Measurements from ENCODE around the gene PRR12. TPM values are rescaled to one million over a fixed set of nuclear protein-coding genes. Genes with fewer than 3 reads are reported as not detected.
A peak's percentile ranks its signal among the peaks of the same experiment; 100 is the strongest.

PRR12 gene
- total and polyA plus RNA-seq, 9 donors = 2.8 to 44.1 (median 30.1) TPM

DNA sequence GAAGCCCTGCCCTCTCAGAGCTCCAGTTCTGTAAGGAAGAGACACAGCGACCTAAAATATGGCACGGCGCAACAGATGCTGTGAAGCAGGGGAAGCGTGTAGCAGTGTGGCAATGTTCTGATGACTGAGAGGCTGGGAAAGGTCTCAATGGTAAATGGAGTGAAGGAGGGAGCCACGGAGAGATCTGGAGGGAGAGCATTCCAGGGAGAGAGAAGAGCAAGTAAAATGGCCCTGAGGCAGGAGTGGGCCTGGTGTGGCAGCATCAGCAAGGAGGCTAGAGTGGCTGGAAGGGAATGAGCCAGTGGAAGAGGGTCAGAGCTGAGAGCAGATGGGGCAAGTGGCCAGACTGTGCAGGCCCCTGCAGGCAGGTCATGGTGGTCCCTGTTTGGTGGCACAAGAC, 46.8 kb upstream of the PRR12 start:
- intact Hi-C loops (cut with DNase I) = loop anchor here in 1 of 4 donors (5.0 kb wide), 1 partner anchor 37 kb away; no protein-coding TSS in a partner anchor
- WGBS, 3 donors = 82 to 88% (median 86%) methylated on average over 5 of the region's 5 CpGs

DNA sequence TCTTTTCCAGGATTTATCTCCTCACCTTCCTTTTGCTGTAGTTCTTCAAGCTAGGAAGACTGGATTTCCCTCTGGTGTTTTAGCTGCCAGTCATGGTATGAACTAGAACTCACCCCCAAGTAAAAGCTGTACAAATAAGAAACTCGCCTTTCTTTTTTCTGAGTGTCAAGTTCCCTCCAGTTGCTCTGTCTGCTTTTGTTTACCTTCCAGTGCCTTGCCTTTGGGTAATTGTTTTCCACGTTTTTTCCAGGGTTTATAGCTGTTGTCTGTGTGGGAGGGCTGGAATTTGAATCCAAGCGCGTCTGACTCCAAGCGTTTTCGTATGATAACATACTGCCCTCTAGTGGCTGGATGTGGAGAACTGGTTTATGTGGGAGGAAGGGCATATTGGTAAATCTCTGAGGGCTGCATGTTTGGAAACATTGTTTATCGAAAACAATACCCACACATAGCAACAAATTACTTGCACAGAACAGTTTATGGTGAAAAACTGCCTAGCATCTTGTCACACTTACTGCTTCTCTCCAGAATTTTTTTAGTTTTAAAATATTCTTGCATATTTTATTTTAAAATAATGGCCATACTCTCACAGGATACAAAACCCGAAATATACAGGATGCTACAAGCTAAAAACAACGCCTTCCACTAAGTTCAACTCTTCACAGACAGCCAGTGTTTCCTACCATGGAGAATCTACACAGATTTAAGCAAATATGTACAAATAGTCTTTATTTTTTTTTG, 44.0 kb upstream of the PRR12 start:
- H3K27me3 ChIP-seq = no peaks in the 10 kb centered on the region
- WGBS, 3 donors = 2 to 6% (median 4%) methylated on average over 9 of the region's 9 CpGs
- peak in 4 of 5 donors; percentile 65 to 85 (median 74) for DNase-seq
- TF ChIP-seq, protein P1, sequence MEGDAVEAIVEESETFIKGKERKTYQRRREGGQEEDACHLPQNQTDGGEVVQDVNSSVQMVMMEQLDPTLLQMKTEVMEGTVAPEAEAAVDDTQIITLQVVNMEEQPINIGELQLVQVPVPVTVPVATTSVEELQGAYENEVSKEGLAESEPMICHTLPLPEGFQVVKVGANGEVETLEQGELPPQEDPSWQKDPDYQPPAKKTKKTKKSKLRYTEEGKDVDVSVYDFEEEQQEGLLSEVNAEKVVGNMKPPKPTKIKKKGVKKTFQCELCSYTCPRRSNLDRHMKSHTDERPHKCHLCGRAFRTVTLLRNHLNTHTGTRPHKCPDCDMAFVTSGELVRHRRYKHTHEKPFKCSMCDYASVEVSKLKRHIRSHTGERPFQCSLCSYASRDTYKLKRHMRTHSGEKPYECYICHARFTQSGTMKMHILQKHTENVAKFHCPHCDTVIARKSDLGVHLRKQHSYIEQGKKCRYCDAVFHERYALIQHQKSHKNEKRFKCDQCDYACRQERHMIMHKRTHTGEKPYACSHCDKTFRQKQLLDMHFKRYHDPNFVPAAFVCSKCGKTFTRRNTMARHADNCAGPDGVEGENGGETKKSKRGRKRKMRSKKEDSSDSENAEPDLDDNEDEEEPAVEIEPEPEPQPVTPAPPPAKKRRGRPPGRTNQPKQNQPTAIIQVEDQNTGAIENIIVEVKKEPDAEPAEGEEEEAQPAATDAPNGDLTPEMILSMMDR (IDR thresholded peaks at IDR 0.05) = peak; percentile 60 to 96 (median 90)
- TF ChIP-seq EP300 (IDR thresholded peaks at IDR 0.05) (no peak), POLR2A (IDR thresholded peaks at IDR 0.05) (no peak)
- H3K36me3 ChIP-seq = no peaks in the 10 kb centered on the region
- no peak overlapping the region for H3K4me3 ChIP-seq
- H3K4me1 ChIP-seq (ENCODE audit: insufficient read depth) = no peaks in the 10 kb centered on the region
- no peak overlapping the region for H3K27ac ChIP-seq
- intact Hi-C loops (cut with DNase I) = loop anchor here in 1 of 4 donors (2.0 kb wide), 1 partner anchor 42 kb away; no protein-coding TSS in a partner anchor
- no peaks in the 10 kb centered on the region for H3K9me3 ChIP-seq

More for the DNA sequence above, 46.8 kb upstream of the PRR12 start:
- no peaks in the 10 kb centered on the region for H3K9me3 ChIP-seq
- TF ChIP-seq, protein P1 (IDR thresholded peaks at IDR 0.05) = no peak
- TF ChIP-seq POLR2A (IDR thresholded peaks at IDR 0.05) (no peak), EP300 (IDR thresholded peaks at IDR 0.05) (no peak)
- no peaks in the 10 kb centered on the region for H3K27me3 ChIP-seq
- no peak for DNase-seq
- no peak overlapping the region for H3K27ac ChIP-seq
- no peaks in the 10 kb centered on the region for H3K4me1 ChIP-seq (ENCODE audit: insufficient read depth)
- no peaks in the 10 kb centered on the region for H3K36me3 ChIP-seq
- no peak overlapping the region for H3K4me3 ChIP-seq

DNA sequence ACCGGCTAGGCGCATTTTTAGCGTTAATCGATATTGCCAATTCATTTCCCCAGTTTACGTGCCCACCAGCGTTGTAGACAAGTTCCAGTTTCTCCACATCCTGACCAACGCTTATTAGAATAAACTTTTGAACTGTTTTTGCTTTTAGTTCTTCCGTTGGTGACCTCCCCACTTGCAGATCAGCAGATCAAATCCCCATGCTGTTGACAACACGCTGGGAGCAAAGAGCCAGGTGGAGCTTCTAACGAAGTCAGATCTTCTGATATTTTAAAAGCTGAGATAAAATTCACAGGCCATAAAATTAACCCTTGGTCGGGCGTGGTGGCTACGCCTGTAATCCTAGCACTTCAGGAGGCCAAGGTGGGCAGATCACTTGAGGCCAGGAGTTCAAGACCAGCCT, 41.9 kb upstream of the PRR12 start:
- no peaks in the 10 kb centered on the region for H3K4me1 ChIP-seq (ENCODE audit: insufficient read depth)
- no peaks in the 10 kb centered on the region for H3K36me3 ChIP-seq
- no peak for TF ChIP-seq EP300 (IDR thresholded peaks at IDR 0.05)
- TF ChIP-seq, protein P1 (IDR thresholded peaks at IDR 0.05) = no peak
- TF ChIP-seq POLR2A (IDR thresholded peaks at IDR 0.05) = no peak
- WGBS, 3 donors = 81 to 83% (median 82%) methylated on average over 13 of the region's 13 CpGs
- DNase-seq = no peak
- H3K27ac ChIP-seq = no peak overlapping the region
- no peaks in the 10 kb centered on the region for H3K9me3 ChIP-seq
- H3K27me3 ChIP-seq = no peaks in the 10 kb centered on the region
- no peak overlapping the region for H3K4me3 ChIP-seq
- intact Hi-C loops (cut with DNase I) = no loop called here

DNA sequence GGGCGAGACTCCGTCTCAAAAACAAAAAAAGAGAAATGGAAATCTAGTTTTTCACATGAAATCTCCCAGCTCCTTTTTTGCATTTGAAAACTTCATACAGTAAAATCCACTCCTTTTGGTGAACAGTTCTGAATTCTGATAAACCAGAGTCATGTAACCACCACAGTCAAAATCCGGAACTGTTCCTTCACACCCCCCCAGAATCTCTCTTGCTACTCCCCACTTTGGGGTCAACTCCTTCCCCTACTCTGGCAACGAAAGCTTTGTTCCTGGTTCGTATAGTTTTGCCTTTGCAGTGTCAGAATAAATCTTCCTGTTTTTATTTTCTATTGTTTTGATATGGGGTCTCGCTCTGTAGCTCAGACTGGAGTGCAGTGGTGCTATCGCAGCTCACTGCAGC, 39.5 kb upstream of the PRR12 start:
- DNase-seq = no peak
- Histone ChIP-seq H3K4me3 (no peak overlapping the region), H3K36me3 (no peaks in the 10 kb centered on the region), H3K4me1 (ENCODE audit: insufficient read depth) (peaks cover 2% of the 10 kb centered on the region), H3K9me3 (no peaks in the 10 kb centered on the region), H3K27me3 (no peaks in the 10 kb centered on the region), H3K27ac (no peak overlapping the region)
- intact Hi-C loops (cut with DNase I) = loop anchor here in 1 of 4 donors (5.0 kb wide), 1 partner anchor 44 kb away; no protein-coding TSS in a partner anchor
- TF ChIP-seq, protein P1 (IDR thresholded peaks at IDR 0.05) = no peak
- no peak for TF ChIP-seq EP300 (IDR thresholded peaks at IDR 0.05)
- TF ChIP-seq POLR2A (IDR thresholded peaks at IDR 0.05) = no peak
- 88 to 93% (median 93%) methylated on average over 7 of the region's 7 CpGs for WGBS, 3 donors
